Panc1 (cell line): ENCODE data around the gene UBXN1.

Source experiments
- CTCF ChIP-seq: fragments of 450-650 bp; IDR thresholded peaks from 2 replicates; pipeline ENCODE4 v1.5.1; 2017; ENCODE audit warnings: mild to moderate bottlenecking
- POLR2AphosphoS5 ChIP-seq: IDR thresholded peaks from 2 replicates; pipeline ENCODE4 v1.6.1; 2012; ENCODE audit warnings: mild to moderate bottlenecking, low read depth, low read length, moderate library complexity
- SIN3A ChIP-seq: IDR thresholded peaks from 2 replicates; pipeline ENCODE4 v1.6.1; 2012; ENCODE audit warnings: low read depth, mild to moderate bottlenecking, low read length, moderate library complexity, borderline replicate concordance; ENCODE audit not compliant: insufficient read depth

GRCh38 chr11:62665075-62665598 is 13.7 kb downstream of the UBXN1 start, which contains the start of the genes C11orf98 and CSKMT:
- TF ChIP-seq CTCF (no peak), SIN3A (peak; percentile 93; the same call in 1 of the 2 replicates), POLR2AphosphoS5 (peak; percentile 100)
